Pancreas (tissue), 10 donors: ENCODE results near the gene MRPS9. TPM values are rescaled to one million over a fixed set of nuclear protein-coding genes. Genes with fewer than 3 reads are reported as not detected.
A peak's percentile ranks its signal among the peaks of the same experiment; 100 is the strongest.

Experiments
- ATAC-seq, 4 donors: fragments of 200-7000 bp; cut with Tn5 transposase; one replicate each; pipeline versions ENCODE4 v1.8.0 to v1.9.1; 2020; ENCODE audit warnings: mild to moderate bottlenecking in 4 of 4, moderate library complexity in 4 of 4
- DNase-seq, 6 donors: peaks; one replicate each; pipeline ENCODE4 v3.0.0-alpha.2; 2020
- FAIRE-seq: peaks from 2 replicates; lab custom pipeline; 2012; peaks lifted over from hg19 to GRCh38; lab: Jason Lieb, UNC
- H3K27ac ChIP-seq, 4 donors: fragments of 200-600 bp; sonication (generic); 1 replicate in 3 of 4; 2 replicates in 1 of 4; pipeline versions ENCODE4 v1.5.0 to v1.8.0; 2020
- H3K27me3 ChIP-seq, 4 donors: fragments of 200-600 bp; one replicate each; pipeline ENCODE4 v1.8.0; 2021
- H3K36me3 ChIP-seq, 3 donors: fragments of 200-600 bp; sonication (generic) in 1 of 3; one replicate each; pipeline versions ENCODE4 v1.5.0 to v1.8.0; 2020 to 2021
- H3K4me1 ChIP-seq, 3 donors: fragments of 200-600 bp; one replicate each; pipeline ENCODE4 v1.8.0; 2021
- H3K4me3 ChIP-seq, 4 donors: fragments of 200-600 bp; sonication (generic) in 2 of 4; one replicate each; pipeline versions ENCODE4 v1.5.0 to v1.8.0; 2020 to 2021
- H3K9me3 ChIP-seq, 4 donors: fragments of 200-600 bp; one replicate each; pipeline ENCODE4 v1.8.0; 2021
- CTCF ChIP-seq, 4 donors: fragments of 200-600 bp; sonication (generic) in 3 of 4; IDR thresholded peaks; one replicate each; pipeline versions ENCODE4 v1.5.0 to v1.8.0; 2021; ENCODE audit warnings: antibody characterized with exemption in 4 of 4
- WGBS, 2 donors: extraction: QIAGEN DNeasy Blood & Tissue Kit; methylation state at CpG; one replicate each; pipeline ENCODE4 v1.1.7; 2013; 5-methylcytosine and 5-hydroxymethylcytosine counted together
- intact Hi-C, 3 donors: fragments of 100-400 bp; cut with DNase I; formaldehyde crosslinking; loops; one replicate each; pipeline versions ENCODE4 v1.11.1 to v1.14.2; 2022
- polyA plus RNA-seq, 2 donors: library from polyadenylated mRNA; stranded (reverse); fragments of 200-250 nt; gene quantifications; one replicate each; pipeline ENCODE4 v1.2.3, GENCODE V29; 2013
- total RNA-seq, 6 donors: library from RNA; stranded (reverse); fragmentation: NEBNext Ultra II Directional in 4 of 6; extraction: Animal tissue kit (Norgen Biotek cat#: 25700) in 4 of 6; gene quantifications; one replicate each; pipeline versions ENCODE4 v1.2.1 to v1.2.4, GENCODE V29; 2021 to 2023
- donor health status: healthy with polysubstance abuse.
- donor health status: DM: no; HTN: no; CAD: no; lungs with moderate emphysema.
- donor health status: DM: no; HTN: no; CAD: no.
- donor health status: control.
- donor health status: control.
- donor health status: Bipolar disorder and iron deficiency.
- donor health status: DM: yes; HTN: yes; CAD: no.
- donor health status: DM: no; HTN: no; CAD: no.
- donor health status: DM: no; HTN: no; CAD: no.
- donor health status: DM: yes; HTN: yes; CAD: no.

MRPS9 gene
- total and polyA plus RNA-seq, 8 donors = 8.8 to 23.6 (median 11.2) TPM

GRCh38 chr2:105073591-105073990 is 35.7 kb downstream of the MRPS9 start:
- no peak for FAIRE-seq
- whole genome bisulfite sequencing, 2 donors = 72 to 86% methylated on average over 4 of the region's 4 CpGs
- no peak for ATAC-seq

GRCh38 chr2:105076121-105076520 is 38.3 kb downstream of the MRPS9 start:
- intact Hi-C loops = no loop called here
- WGBS, 2 donors = 93 to 94% methylated on average over 3 of the region's 3 CpGs
- no peak for TF ChIP-seq CTCF (IDR thresholded peaks at IDR 0.05)
- Histone ChIP-seq H3K4me1 (peaks cover 8 to 11% (median 9%) of the 10 kb centered on the region in 3 donors), H3K36me3 (no peaks in the 10 kb centered on the region), H3K27me3 (no peaks in the 10 kb centered on the region), H3K27ac (no peak overlapping the region), H3K9me3 (no peaks in the 10 kb centered on the region), H3K4me3 (no peak overlapping the region)
- ATAC-seq (no peak), FAIRE-seq (no peak), DNase-seq (no peak)

More at GRCh38 chr2:105073591-105073990, 35.7 kb downstream of the MRPS9 start:
- no peak for DNase-seq
- no peaks in the 10 kb centered on the region for H3K27me3 ChIP-seq
- TF ChIP-seq CTCF (IDR thresholded peaks at IDR 0.05) = no peak
- H3K36me3 ChIP-seq = no peaks in the 10 kb centered on the region
- no peak overlapping the region for H3K27ac ChIP-seq
- H3K4me3 ChIP-seq = no peak overlapping the region
- intact Hi-C loops = no loop called here
- no peaks in the 10 kb centered on the region for H3K9me3 ChIP-seq
- no peaks in the 10 kb centered on the region for H3K4me1 ChIP-seq

GRCh38 chr2:105078906-105079495 is 41.1 kb downstream of the MRPS9 start:
- TF ChIP-seq CTCF (IDR thresholded peaks at IDR 0.05) = no peak
- H3K36me3 ChIP-seq = no peaks in the 10 kb centered on the region
- peaks cover 12 to 23% (median 16%) of the 10 kb centered on the region in 3 donors for H3K4me1 ChIP-seq
- H3K27ac ChIP-seq = no peak overlapping the region
- H3K9me3 ChIP-seq = no peaks in the 10 kb centered on the region
- 92 to 95% methylated on average over 10 of the region's 10 CpGs for WGBS, 2 donors
- no peak for DNase-seq
- no peak for FAIRE-seq
- intact Hi-C loops = no loop called here
- ATAC-seq = no peak
- no peak overlapping the region for H3K4me3 ChIP-seq
- H3K27me3 ChIP-seq = no peaks in the 10 kb centered on the region

GRCh38 chr2:105080461-105080860 is 42.6 kb downstream of the MRPS9 start:
- peaks cover 12 to 23% (median 16%) of the 10 kb centered on the region in 3 donors for H3K4me1 ChIP-seq
- no peaks in the 10 kb centered on the region for H3K36me3 ChIP-seq
- no peak for TF ChIP-seq CTCF (IDR thresholded peaks at IDR 0.05)
- H3K9me3 ChIP-seq = no peaks in the 10 kb centered on the region
- H3K27ac ChIP-seq = no peak overlapping the region
- intact Hi-C loops = no loop called here
- DNase-seq = no peak
- ATAC-seq = no peak
- no peak for FAIRE-seq
- H3K4me3 ChIP-seq = no peak overlapping the region
- H3K27me3 ChIP-seq = no peaks in the 10 kb centered on the region

GRCh38 chr2:105081006-105081601 is 43.2 kb downstream of the MRPS9 start:
- Histone ChIP-seq H3K27me3 (no peaks in the 10 kb centered on the region), H3K36me3 (no peaks in the 10 kb centered on the region), H3K4me3 (peak overlapping the region in 1 of 4 donors; percentile 8), H3K9me3 (no peaks in the 10 kb centered on the region), H3K27ac (no peak overlapping the region), H3K4me1 (peaks cover 12 to 23% (median 16%) of the 10 kb centered on the region in 3 donors)
- intact Hi-C loops = no loop called here
- no peak for TF ChIP-seq CTCF (IDR thresholded peaks at IDR 0.05)
- peak; percentile 76 to 84 (median 80) for ATAC-seq
- FAIRE-seq = no peak
- no peak for DNase-seq
- 24 to 34% methylated on average over 20 of the region's 20 CpGs for WGBS, 2 donors
